Adipocyte (in vitro differentiated cells): ENCODE results near the gene ZFP36.
"Not testable (repeated sequence)": the region's sequence is repeated elsewhere in the genome, so short reads cannot be mapped to it uniquely, and the experiment has no call there.

Experiments
- DNase-seq: peaks from one replicate; pipeline ENCODE4 v3.0.0-alpha.2; 2015; ENCODE audit warnings: low read depth
- H3K27me3 ChIP-seq: replicated peaks from 2 replicates; pipeline ENCODE4 v1.7.0; 2013; ENCODE audit warnings: mild to moderate bottlenecking, low read length, moderate library complexity; ENCODE audit not compliant: control insufficient read depth, insufficient read depth
- H3K36me3 ChIP-seq: 2 replicates; pipeline ENCODE4 v1.7.0; 2013; ENCODE audit warnings: low read length, mild to moderate bottlenecking, moderate library complexity; ENCODE audit not compliant: control insufficient read depth, insufficient read depth, severe bottlenecking
- H3K4me1 ChIP-seq: 2 replicates; pipeline ENCODE4 v1.7.0; 2013; ENCODE audit warnings: mild to moderate bottlenecking, low read length, moderate library complexity; ENCODE audit not compliant: control insufficient read depth, insufficient read depth
- H3K4me3 ChIP-seq: 2 replicates; pipeline ENCODE4 v1.7.0; 2013; ENCODE audit warnings: mild to moderate bottlenecking, low read length, moderate library complexity
- H3K9ac ChIP-seq: 2 replicates; pipeline ENCODE4 v1.7.0; 2013; ENCODE audit warnings: mild to moderate bottlenecking, low read length, moderate library complexity
- H3K9me3 ChIP-seq: 2 replicates; pipeline ENCODE4 v1.7.0; 2013; ENCODE audit warnings: mild to moderate bottlenecking, low read length, moderate library complexity; ENCODE audit not compliant: control insufficient read depth

ZFP36 gene

DNA sequence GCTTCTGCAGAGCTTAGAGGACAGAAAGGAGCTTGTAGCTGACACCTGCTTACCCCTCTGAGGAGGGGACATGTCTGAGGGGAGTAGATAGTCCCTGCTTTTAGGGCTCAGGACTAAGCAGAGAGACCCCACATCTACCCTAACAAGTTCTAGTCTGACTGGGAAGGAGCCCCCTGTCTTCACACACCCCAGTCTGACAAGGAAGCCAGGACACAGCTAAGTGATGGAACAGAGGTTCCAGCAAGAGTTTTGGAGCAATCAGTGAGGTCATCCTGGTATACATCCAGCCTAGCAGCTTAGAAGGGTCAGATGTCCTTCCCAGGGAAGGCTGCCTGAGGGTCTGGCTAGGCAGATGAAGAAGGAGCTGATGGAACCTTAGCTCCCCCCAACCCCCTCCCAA, 30.7 kb upstream of the ZFP36 start:
- Histone ChIP-seq H3K9me3 (no peaks in the 10 kb centered on the region), H3K4me3 (no peak overlapping the region), H3K36me3 (peaks cover 67% of the 10 kb centered on the region), H3K4me1 (peaks cover 27% of the 10 kb centered on the region), H3K9ac (peak overlapping the region; percentile 7), H3K27me3 (no peaks in the 10 kb centered on the region)
- DNase-seq = no peak

GRCh38 chr19:39377373-39378362, 29.0 kb upstream of the ZFP36 start:
- H3K4me1 ChIP-seq = peaks cover 25% of the 10 kb centered on the region
- no peak overlapping the region for H3K4me3 ChIP-seq
- H3K9me3 ChIP-seq = no peaks in the 10 kb centered on the region
- no peak for DNase-seq
- no peak overlapping the region for H3K9ac ChIP-seq
- peaks cover 77% of the 10 kb centered on the region for H3K36me3 ChIP-seq
- H3K27me3 ChIP-seq = no peaks in the 10 kb centered on the region

- H3K9me3 ChIP-seq, H3K4me3 ChIP-seq, DNase-seq, H3K27me3 ChIP-seq: not testable (repeated sequence)
- Histone ChIP-seq H3K36me3 (peaks cover 90% of the 10 kb centered on the region), H3K9ac (peak overlapping the region; percentile 61), H3K4me1 (peaks cover 16% of the 10 kb centered on the region)
Observed at GRCh38 chr19:39379366-39379765, 27.3 kb upstream of the ZFP36 start.

DNA sequence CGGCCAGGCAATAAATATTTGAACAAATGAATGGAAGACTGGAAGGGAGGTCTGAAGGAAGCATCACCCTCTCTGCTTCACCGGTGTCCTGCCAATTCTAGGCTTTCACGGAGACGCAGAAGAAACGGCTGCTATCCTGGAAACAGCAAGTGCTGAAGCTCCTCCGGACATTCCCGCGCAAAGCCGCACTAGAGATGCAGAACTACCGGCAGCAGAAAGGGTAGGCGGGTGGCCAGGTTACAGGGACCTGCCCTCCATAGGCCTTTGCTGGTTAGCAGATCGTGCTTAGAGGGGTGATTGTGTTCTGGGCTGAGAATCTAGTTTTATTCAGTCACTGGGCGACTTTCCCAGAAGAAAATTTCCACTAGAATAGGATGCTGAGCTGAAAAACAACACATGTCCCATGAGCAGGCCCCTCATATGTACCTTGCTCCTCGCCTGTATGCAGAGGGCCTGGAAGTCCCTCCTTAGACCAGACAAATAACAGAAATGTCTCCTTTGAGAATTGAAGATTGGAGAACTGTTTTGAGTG, 26.7 kb upstream of the ZFP36 start:
- H3K36me3 ChIP-seq = peaks cover 93% of the 10 kb centered on the region
- H3K4me3 ChIP-seq = no peak overlapping the region
- H3K9me3 ChIP-seq = no peaks in the 10 kb centered on the region
- H3K27me3 ChIP-seq = no peaks in the 10 kb centered on the region
- peak overlapping the region; percentile 61 for H3K9ac ChIP-seq
- no peak for DNase-seq
- H3K4me1 ChIP-seq = peaks cover 16% of the 10 kb centered on the region

DNA sequence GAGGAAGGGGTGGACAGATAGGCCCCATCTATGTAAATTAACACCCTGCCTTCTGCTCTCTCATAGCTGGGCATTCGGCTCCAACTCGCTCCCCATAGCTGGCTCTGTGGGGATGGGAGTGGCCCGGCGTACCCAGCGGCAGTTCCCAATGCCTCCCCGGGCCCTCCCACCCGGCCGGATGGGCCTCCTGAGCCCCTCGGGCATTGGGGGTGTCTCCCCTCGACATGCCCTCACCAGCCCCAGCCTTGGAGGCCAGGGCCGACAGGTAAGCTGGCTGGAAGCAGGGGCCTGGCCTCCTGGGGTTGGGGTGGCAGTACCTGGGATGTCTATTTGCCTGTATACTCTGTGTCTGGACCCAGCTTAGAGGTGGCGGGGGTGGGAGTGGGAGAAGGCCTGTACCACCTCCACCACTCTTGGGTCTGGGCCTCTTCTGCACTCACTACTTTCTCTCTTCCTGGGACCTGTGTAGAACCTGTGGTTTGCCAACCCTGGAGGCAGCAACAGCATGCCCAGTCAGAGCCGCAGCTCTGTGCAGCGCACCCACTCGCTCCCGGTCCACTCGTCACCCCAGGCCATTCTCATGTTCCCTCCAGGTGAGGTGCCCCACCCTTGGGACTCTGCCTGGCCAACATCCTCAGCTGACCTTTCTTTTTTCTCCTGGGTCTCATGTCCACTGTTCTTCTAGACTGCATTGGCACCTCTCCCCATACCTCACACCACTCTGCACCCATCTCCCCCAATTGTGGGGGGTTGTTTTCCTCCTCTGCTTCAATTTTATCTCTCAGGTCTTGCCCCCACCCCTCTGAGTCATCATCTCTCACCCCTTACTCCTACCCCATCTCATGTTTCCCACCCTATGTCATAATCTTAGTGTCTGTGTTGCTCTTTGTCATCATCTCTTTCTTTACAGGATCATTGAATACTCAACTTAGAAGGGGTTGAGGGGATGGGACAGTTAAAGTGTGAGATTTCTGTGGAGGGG, 25.8 kb upstream of the ZFP36 start:
- Histone ChIP-seq H3K36me3 (peaks cover 97% of the 10 kb centered on the region), H3K4me1 (peaks cover 15% of the 10 kb centered on the region)

GRCh38 chr19:39381910-39382611, 24.6 kb upstream of the ZFP36 start:
- DNase-seq = no peak
- H3K36me3 ChIP-seq = peaks cover 97% of the 10 kb centered on the region

More for the DNA sequence above, 25.8 kb upstream of the ZFP36 start:
- no peaks in the 10 kb centered on the region for H3K9me3 ChIP-seq
- no peak for DNase-seq
- no peaks in the 10 kb centered on the region for H3K27me3 ChIP-seq
- H3K4me3 ChIP-seq = no peak overlapping the region
- peak overlapping the region; percentile 61 for H3K9ac ChIP-seq

DNA sequence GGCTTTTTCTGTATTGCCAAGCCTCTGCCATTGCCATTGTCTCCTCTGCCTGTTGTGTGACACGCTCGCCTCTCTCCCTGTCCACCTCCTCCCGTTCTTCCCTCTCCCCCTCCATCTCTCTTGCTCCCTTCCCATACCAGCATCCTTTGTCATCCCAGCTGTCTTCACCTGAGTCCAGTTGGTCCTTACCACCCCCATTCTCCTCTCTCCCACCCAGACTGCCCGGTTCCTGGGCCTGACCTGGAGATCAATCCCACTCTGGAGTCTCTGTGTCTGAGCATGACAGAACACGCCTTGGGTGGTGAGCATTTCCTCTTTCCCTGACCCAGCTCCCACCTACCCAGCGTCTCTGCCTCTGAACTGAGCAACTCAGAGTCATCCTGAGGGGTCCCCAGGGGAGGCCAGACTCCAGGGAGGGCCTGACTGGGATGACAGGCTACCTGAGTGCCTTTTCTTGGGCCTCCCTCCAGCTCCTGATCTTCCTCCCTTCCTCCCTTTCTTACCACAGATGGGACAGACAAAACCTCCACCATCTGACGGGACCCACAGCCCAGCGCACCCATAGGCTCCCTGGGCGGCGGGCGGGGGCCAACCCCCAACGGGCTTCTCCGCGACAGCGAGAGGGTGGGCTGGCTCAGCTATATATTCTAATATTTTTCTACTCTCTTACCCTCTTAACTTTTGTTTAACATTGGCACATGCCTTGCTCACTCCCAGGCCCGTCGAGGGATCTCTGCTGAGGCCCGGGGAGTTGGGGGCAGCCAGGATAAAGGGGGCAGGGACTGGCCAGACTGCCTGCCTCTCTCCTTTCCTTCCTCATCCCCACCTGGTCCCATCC, 23.4 kb upstream of the ZFP36 start:
- peaks cover 94% of the 10 kb centered on the region for H3K36me3 ChIP-seq
- no peak overlapping the region for H3K4me3 ChIP-seq
- no peak for DNase-seq
- no peaks in the 10 kb centered on the region for H3K9me3 ChIP-seq
- no peaks in the 10 kb centered on the region for H3K27me3 ChIP-seq
- H3K4me1 ChIP-seq = peaks cover 14% of the 10 kb centered on the region
- peak overlapping the region; percentile 25 for H3K9ac ChIP-seq

More at GRCh38 chr19:39381910-39382611, 24.6 kb upstream of the ZFP36 start:
- H3K27me3 ChIP-seq = no peaks in the 10 kb centered on the region
- peaks cover 14% of the 10 kb centered on the region for H3K4me1 ChIP-seq
- peak overlapping the region; percentile 22 for H3K9ac ChIP-seq
- H3K9me3 ChIP-seq = no peaks in the 10 kb centered on the region
- H3K4me3 ChIP-seq = no peak overlapping the region

DNA sequence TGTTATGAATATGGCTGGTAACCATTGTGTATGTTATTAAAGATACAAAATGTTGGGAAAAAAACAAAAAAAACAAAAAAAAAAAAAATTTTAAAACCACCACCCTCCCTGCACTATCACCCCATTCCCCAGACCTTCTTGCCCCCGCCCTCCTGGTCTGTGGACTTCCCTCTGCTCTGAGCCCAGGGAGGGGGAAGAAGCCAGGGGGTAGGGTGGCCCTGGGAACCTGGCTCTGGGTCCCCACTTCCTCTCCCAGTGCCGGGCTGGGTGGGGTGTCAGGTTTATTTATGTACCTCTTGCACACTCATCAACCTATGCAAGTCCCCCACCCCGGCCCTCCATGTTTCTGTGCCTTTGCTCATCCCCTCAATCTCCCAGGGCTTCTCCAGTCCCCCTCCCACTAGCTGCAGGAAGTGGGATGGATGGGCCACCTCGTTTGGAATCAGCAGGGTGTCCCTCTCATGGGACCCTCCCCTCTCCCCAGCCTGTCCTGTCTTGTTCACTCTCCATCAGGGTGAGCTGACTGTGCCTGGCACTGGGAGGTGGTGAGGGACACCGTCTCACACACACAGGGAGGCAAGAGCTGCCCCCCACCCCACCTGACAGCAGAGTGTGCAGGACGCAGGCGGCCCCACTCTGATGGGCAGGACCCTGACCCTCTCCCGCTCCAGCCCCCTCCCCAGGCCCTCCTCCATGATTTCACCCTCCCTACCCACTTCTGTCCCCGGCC, 21.6 kb upstream of the ZFP36 start:
- H3K27me3 ChIP-seq = no peaks in the 10 kb centered on the region
- peaks cover 91% of the 10 kb centered on the region for H3K36me3 ChIP-seq
- H3K9me3 ChIP-seq = no peaks in the 10 kb centered on the region
- H3K4me1 ChIP-seq = peaks cover 17% of the 10 kb centered on the region
- no peak overlapping the region for H3K4me3 ChIP-seq
- DNase-seq = no peak
- peak overlapping the region; percentile 32 for H3K9ac ChIP-seq

DNA sequence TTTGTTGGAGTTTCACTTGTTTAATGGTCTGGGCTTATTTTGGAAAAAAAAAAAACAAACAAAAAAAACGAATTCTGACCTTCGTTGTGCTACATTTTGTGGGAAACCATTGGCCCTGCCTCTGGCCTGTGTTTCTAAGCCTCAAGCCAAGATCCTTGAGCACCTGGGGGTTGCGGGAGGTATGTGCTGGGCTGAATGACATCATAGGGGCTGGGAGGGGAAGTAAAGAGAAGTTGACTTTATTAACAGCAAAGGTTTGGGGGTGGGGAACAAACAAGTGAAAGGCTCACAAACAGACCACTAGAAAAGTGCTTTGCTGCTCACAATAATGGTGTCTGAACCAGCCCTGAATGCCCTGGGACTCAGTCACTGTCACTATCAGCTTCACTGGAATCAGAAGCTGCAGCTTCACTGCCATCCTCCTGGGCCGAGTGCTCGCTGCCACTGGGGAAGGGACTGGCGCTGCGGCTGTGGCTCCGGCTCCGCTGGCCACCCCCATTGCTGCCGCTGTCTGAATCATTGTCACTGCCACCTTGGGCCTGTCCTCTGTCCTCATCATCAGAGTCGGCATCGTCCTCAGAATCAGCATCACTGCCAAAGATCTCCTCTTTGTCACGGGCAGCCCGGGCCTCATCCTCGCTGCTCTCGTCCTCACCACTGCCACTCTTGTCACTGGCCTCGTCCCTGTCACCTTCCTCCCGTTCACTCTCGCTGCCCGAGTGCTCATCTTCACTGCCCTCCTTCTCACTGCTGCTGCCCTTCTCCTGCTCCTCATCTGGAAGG, 20.8 kb upstream of the ZFP36 start:
- DNase-seq = no peak
- Histone ChIP-seq H3K9ac (no peak overlapping the region), H3K36me3 (peaks cover 83% of the 10 kb centered on the region)

More for the DNA sequence above, 20.8 kb upstream of the ZFP36 start:
- peaks cover 19% of the 10 kb centered on the region for H3K4me1 ChIP-seq
- H3K27me3 ChIP-seq = no peaks in the 10 kb centered on the region
- H3K4me3 ChIP-seq = no peak overlapping the region
- no peaks in the 10 kb centered on the region for H3K9me3 ChIP-seq
